LNCaP clone FGC (cell line): ENCODE data around the gene TTC9.

Experiments used
- DNase-seq: peaks from one replicate; pipeline ENCODE4 v3.0.0-alpha.2; 2011; ENCODE audit warnings: low read depth
- H3K4me3 ChIP-seq: 2 replicates; pipeline ENCODE4 v1.5.1; 2011; ENCODE audit warnings: mild to moderate bottlenecking, low read depth, low read length, control low read depth
- CTCF ChIP-seq: IDR thresholded peaks from 2 replicates; pipeline ENCODE4 v1.5.1; 2012; ENCODE audit warnings: mild to moderate bottlenecking; ENCODE audit not compliant: control insufficient read depth, insufficient read depth; ENCODE audit errors: extremely low read depth

Gene TTC9

DNA sequence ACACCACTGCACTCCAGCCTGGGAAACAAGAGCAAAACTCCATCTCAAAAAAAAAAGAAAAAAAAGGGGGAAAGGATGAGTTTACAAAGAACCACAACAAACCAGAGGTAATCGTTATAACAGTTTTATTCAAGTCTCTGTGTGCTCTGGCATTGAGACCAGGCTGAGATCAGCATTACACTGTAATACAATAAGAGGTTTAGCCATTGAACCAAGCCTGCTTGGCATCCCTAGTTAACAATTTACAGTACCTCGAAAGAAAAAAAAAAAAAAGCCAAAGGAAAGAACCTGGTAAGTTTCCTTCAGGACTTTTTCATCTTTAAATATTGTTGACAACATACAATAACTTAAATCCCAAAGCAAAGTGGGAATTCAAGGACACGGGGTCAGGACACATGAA is 80.7 kb downstream of the TTC9 start:
- no peak for TF ChIP-seq CTCF
- DNase-seq, result no peak
- no peak overlapping the region for H3K4me3 ChIP-seq

DNA sequence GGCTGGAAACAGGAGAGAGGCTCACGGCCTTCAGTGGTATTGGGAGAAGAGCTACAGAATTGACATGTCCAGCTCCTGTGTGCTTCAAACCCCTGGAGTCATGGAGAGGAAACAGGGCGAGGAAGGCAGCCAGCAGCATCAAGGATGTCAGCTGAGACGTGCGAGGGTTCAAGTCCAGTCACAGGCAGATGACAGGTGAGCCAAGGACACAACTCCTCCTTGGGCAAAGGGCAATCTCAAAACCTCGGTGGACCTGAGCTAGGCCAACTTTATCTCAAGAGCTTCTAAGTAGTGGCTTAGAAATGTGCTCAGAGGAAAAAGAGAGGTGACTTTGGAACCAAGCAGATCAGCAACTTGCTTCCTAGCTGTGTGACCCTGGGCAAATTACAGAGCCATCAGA is 81.6 kb downstream of the TTC9 start:
- no peak for TF ChIP-seq CTCF
- no peak for DNase-seq
- no peak overlapping the region for H3K4me3 ChIP-seq

DNA sequence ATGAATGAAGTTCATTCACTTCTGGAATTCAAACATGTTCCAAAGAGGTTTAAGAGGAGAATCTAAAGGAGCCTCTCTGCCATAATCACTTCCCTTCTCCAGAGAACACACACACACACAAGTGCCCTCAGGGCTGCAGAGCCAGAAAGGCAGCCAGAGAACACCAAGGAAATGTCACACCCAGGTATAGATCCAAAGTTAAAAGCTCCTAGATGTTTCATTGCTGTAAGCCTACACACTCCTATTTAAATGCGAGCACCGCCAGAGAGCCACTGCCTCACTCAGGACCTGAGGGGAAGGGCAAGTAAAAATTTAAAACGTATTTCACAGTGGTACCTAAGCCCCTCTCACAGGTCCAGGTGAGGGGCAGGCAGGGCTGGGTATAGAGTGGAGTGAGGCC is 82.4 kb downstream of the TTC9 start:
- no peak for TF ChIP-seq CTCF
- no peak overlapping the region for H3K4me3 ChIP-seq
- no peak for DNase-seq

- TF ChIP-seq CTCF, result no peak
These were observed 83.2 kb downstream of the TTC9 start for GRCh38 chr14:70724944-70725343.

More at GRCh38 chr14:70724944-70725343, 83.2 kb downstream of the TTC9 start:
- no peak for DNase-seq
- no peak overlapping the region for H3K4me3 ChIP-seq
